Esophagus mucosa (tissue), 1 donor: ENCODE measurements around the gene BNC2. TPM values are rescaled to one million over a fixed set of nuclear protein-coding genes. Genes with fewer than 3 reads are reported as not detected.
"Not testable (repeated sequence)": the region's sequence is repeated elsewhere in the genome, so short reads cannot be mapped to it uniquely, and the experiment has no call there.

Source experiments
- ATAC-seq: fragments of 200-7000 bp; cut with Tn5 transposase; one replicate; pipeline ENCODE4 v1.9.1; 2020
- total RNA-seq: library from RNA; stranded (reverse); gene quantifications from one replicate; pipeline ENCODE4 v1.2.4, GENCODE V29; 2023
- donor health status: DM: yes; HTN: yes; CAD: no.

The BNC2 gene
- total RNA-seq, 1 donor from 2014 or later: 3.7 TPM

DNA sequence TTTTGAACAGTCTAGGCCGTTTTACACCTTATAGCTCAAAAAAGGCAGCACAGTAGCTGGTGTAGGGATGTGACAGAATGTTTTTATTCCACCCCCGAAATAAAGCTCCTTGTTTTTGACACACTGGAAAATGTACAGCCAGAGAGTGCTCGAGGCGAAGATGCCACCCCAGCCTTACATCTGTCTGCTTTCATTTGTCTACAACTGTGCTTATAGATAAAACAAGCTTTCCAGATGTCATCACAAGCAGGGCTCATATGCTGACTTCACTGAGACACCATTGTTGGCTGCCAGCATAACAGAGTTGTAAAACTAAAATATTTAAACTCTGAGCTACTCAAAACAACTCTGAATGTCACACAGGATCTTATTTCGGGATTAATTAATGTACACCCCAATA, 386.3 kb downstream of the BNC2 start:
- ATAC-seq: no peak

DNA sequence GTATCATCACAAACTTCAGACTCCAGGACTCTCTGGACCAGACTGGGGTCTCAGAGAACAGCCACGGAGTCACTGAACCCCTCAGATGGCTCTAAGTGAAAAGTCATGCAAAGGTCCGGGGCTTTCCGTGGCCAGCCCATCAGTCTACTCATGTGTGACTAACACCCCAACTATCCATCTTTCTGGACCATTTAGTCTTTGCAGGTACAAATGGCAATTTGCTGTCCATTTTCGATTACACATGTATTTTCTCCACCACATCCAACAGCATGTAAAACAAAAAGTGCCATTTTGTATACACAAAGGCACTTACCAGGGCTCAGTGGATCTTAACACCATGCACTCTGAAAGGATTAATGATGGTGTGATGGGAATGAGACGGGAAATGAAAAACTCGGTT, 387.7 kb downstream of the BNC2 start:
- ATAC-seq: no peak

DNA sequence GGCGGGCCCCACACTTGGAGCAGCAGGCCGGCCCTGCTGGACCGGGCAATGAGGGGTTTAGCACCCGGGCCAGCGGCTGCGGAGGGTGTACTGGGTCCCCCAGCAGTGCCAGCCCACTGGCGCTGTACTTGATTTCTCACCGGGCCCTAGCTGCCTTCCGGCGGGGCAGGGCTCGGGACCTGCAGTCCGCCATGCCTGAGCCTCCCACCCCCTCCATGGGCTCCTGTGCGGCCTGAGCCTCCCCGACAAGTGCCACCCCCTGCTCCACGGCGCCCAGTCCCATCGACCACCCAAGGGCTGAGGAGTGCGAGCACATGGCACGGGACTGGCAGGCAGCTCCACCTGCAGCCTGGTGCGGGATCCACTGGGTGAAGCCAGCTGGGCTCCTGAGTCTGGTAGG, 389.9 kb downstream of the BNC2 start:
- not testable (repeated sequence) for ATAC-seq

DNA sequence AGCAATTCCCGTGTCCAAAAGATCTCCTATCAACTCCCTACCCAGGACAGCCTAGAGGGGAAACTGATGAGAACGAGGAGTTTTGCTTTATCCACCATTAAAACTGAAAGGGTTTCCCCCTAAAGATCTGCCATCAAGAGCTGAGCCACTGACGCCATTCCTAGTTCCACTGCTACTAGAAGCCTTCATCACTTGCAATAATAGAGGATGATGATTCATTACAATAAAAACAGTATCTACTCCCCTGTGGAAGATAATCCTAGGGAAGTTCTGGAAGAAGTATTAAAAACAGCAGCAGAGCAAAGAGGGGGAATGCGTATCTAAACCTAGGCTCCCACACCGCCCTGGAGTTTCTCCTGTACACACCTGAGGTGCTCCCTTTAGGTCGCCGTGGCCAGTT, 394.5 kb downstream of the BNC2 start:
- ATAC-seq: no peak

DNA sequence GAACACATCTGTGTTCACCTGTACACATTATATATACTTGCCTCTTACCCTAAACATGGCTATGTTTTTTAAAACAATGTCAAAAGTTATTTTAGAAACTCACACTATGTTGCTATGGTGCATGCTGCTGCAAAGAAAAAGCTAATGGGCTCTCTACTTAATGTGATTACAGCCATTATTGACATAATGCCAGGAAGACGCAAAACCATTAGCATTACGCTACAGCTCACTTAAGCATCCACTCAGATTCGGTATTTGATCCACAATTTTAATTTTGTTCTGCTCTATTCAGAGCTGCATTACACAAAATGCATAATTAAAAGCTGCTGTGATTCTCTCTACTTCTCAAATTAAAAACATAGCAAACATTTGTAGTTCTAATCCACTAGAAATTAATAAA, 395.2 kb downstream of the BNC2 start:
- ATAC-seq: no peak

DNA sequence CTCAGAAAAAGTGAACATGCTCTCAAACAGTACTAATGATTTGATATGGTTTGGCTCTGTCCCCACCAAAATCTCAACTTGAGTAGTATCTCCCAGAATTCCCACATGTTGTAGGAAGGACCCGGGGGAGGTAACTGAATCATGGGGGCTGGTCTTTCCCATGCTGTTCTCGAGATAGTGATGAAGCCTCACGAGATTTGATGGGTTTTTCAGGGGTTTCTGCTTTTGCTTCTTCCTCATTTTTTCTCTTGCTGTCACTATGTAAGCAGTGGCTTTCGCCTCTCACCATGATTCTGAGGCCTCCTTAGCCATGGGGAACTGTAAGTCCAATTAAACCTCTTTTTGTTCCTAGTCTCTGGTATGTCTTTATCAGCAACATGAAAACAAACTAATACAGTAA, 401.3 kb downstream of the BNC2 start:
- no peak for ATAC-seq

DNA sequence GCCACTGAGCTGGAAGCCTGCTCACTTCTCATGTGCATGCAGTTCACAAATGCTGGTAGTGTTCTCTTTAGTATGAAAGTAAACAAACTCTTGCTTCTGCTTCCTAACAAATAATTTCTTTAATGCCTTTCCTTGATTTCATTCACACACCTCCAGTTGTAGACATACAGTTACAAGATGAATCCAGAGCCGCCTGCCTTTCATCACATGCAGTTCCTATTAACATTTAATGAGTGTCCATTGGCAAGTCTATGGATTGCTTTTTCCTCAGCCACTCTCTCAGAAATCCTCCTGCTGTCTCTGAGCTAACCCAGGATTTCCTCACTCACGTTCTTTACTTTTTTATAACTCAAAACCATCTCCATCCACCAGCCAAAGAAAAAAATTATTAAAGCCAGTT, 408.6 kb downstream of the BNC2 start:
- ATAC-seq: no peak

DNA sequence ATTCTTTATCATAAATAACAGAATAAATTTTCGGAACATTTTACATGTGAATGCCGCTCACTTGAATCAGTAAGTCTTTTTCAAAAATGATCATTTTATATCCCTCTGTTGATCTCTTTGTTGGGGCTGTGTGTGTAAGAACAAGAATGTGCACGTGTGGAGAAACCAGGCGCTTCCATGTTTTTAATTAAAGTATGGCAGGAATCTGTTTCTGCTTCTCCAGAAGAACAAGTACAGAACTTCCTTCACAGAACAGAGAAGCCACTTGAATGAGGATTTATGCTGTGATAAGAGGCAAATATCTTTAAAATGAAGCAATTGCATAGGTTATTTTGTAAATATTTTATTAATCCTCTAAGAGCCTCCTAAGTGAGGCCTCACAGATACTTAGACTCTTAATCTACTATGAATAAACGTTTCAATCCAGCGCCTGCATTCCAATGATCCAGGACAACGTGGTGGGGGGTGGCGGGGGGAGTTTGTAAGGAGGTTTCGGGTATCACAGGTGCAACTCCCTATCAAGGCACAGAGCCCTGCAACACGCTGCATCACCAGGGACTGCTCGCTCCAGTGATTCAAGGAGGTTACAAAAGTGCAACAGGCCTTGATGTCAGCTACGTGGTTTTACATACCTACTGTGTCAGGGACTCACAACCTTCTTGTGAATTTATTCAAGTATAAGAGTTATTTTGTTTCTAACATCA, 409.2 kb downstream of the BNC2 start:
- ATAC-seq: no peak

DNA sequence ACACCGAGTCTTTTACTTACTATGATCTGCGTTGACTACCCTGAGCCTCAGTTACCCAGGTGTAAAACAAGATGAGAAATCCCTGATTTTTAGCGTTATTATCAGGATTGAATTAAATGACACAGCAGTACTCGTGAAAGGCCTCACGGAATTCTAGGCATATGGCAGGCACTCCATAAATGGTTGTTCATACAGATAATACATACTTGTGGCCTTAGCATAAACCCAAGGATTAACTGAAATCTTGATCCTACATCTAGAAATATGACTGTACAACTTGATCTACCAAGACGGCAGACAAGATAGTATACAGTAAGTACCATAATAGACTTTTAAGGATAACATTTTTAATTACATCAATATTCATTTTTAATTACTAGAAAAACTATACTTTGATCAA, 409.8 kb downstream of the BNC2 start:
- ATAC-seq: no peak

DNA sequence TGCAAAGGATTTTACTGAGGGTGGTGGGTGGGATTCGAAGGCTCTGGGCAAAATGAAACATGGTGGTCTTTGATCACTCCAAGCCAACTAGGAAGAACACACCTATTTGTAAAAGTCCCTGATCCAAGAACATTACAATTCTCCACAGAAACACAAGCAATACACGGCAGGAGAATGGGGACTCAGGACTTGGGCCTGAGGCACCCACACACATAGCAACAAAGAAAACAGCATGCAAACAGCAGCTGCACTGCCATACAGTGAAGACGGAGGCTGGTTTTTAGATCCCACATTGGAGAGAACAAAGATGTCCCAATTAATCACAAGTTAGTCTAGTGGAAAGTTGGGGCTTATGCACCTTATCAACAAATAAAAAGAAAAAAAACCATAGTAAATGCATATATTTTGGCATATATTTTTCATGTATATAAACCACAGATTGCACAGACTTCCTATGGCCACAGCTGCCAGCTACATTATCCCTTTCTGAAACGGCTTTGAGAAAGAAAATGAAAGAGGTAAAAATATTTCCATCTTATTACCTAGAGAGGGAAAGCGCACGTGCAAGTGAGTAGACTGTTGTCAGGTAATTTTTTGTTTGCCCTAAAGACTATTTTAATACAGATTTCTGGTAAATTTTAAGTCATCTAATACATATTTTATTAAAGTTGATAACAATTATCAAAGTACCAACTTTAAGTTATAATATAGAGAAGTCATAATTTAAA, 410.9 kb downstream of the BNC2 start:
- ATAC-seq: no peak

DNA sequence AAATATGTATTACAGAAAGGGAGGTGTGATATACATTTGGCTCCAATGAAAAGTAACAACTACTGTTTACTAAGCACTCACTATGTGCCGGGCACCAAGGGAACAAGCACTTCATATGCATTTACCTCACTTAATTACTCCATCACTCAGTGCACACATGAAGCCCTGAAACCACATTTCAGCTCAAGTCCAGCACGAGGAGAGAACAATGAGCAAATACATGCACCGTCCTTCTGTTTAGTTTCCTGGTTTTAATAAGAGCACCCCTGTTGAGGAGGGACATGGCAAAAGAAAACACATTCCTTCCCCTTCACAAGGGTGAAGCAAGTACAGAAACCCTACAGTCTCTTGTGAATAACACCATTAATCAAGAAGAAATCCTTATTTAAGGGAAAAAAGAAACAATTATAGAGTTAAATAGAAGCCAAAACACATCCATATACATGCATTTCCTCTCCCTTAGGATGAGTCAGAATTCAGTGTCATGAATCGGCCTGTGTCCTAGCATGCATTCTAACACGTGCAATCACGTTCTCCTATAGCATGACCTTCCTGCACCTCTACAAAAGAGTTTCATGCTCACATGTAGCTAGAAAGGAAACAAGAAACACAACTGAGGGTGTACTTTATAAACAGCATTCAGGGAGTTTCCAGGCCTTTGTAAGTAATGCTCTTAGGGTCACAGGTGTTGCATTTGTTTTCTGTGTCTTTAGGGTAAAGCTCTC, 411.6 kb downstream of the BNC2 start:
- peak; percentile 97 for ATAC-seq

DNA sequence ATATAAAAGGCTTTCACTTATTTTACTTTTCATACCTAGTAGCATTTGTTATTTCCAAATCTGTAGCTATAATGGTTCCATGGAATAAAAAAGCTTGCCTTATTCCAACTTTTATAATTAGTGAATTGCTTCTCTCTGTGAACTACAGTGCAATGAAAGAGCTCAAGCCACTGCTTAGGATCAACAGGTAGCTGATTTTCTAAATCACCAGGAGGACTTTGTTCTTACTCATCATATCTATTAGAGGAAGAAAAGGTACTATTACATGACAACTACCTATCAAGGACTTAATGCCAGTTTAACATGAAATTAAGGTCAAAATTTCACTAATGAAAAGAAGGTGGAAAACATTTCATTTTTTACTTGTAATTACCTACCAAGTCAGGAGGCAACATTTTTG, 414.6 kb downstream of the BNC2 start:
- ATAC-seq: no peak

DNA sequence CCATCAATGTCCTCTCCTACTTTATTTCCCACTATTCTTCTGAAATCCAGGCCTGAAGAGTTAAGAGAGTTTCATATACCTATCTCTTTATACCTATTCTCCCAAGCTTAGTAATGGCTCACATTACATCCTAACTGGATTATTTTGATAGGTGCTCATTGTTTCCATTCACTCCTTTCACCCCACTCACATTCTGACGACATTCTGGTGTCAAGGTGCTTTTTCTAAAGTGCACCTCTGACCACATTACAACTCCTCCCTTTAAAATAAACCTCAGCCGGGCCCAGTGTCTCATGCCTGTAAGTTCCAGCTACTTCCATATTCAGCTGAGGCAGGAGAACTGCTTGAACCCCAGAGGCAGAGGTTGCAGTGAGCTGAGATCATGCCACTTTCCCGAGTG, 417.1 kb downstream of the BNC2 start:
- ATAC-seq: no peak

DNA sequence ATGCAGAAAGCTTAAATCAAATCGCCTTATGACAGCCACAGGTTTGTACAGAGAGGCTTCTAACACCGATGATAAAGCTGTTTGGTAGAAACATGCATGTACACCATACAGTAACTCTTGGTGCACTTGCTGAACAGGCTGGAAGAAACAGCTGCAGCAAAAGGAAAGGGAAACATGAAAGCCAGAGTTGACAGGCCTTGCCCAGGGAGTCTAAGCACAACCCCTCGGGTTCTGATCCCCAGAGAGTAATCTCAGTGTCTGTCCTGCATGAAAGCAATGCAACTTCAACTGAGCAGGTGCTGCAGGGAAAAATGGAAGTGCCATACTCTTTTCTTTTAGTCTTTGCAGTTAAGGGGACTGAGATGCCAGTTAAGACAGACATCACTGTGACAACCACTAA, 419.9 kb downstream of the BNC2 start:
- ATAC-seq: no peak

DNA sequence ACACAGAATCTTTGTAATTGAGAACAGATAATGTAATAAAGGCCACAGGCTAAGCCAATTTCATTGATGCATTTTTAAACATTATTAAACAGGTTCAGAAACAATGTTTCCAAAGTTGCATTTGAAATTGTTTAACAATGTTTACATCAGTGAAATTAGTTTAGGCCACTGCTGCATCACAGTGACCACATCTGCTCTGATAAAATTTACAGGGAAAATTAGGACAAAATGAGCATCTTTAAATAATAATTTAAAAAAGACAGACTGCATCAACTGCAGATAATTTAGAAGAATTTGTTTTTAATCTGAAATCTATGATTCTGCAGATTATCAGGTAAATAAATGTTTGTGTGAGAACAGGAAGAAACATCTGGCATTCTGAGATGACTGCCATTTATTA, 420.4 kb downstream of the BNC2 start:
- no peak for ATAC-seq

DNA sequence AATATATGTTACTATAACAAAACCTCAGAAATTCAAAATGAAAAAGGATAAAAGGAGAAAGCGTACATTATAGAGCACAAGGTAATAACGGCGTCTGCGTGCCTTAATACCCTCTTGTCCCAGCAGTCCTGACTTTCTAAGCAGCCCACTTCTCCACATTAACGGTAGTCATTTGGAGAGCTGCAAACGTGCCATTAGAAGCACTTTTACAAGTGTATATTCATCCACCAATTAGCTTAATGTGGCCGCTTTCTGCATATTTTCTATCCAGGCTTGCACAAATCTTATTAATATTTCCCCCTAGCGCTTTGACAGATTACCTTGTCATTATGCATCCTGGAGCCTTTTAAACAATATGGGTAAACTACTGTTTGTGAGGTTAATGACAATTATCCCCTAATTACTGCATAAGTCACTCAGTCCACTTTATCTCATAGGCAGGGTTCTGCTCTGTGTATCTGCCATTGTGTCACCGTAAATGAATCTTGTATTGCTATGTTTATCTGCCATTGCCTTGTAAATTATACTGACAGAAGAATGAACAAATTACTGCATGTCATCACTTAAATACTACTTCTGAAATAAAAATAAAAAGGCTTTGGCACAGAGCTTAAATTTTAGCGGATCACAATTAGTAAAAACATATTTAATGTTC, 421.3 kb downstream of the BNC2 start:
- no peak for ATAC-seq

DNA sequence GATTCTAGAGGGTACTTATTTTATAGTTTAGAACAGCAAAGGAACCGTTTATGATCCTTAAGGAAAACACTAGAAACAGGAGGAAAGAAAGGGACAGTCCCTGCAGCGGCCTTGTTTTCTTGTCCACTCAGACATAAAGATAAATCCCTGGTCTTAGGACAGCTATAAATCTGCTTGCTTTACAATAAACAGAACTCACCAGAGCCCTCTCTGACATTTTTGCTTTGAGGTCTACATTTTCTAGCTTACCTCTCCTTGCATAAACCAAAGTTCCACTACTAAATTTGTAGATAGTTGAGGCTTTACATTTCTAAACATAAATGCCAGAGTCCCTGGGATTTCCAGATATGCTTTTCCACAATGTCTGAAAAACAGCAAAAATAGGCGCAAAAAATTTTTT, 422.5 kb downstream of the BNC2 start:
- ATAC-seq: no peak

DNA sequence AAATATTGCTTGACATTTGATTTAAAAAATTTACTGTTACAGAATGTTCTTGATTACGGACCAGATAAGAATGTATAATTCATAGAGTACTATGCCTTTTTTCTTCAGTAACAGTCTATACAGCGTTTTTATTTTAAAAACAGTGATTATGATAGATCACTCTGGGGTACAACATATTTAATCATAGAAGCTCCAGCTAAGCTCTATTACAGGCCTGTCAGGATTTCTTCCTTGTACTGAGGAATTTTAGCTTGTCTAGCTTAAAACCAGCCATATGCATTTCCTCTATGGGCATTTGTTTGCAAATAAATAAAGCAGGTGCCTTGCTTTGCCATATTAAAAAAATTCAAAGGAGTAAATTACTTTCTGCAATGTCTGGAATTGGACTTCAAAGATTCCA, 423.8 kb downstream of the BNC2 start:
- ATAC-seq: no peak

DNA sequence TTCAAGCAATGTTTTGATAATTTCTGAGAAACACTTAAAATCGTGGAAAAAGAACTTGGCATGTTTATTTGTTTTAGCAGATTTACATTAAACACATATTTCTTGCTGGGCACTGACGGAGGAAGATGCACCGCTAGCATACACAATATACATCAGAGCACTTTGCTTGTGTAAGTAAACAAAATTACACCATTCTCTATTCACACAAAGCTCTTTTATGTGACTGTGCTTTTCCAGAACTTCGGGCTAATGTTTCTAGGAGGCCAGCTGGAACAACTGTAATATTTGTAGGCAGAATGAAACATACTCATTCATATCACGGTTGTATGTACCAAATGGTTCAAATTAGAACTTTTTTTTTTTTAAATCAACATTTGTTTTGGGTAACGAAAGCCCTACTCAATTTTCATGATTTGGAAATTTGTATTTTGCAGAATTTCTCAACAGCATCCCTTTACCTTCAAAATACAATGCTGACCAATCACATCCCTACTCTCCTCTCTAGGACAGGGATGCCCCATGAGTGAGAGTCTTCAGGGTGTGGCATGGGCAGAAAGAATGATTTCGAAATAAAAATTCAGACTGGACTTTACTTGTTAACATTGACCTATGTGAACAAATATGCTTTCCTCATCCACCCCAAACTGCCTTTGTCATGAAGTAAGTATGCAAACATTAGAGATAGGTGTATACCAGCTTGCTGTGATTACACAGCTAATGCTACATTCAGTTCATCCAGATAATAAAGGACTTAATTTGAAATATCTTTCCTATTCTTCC, 425.1 kb downstream of the BNC2 start:
- peak; percentile 65 for ATAC-seq

DNA sequence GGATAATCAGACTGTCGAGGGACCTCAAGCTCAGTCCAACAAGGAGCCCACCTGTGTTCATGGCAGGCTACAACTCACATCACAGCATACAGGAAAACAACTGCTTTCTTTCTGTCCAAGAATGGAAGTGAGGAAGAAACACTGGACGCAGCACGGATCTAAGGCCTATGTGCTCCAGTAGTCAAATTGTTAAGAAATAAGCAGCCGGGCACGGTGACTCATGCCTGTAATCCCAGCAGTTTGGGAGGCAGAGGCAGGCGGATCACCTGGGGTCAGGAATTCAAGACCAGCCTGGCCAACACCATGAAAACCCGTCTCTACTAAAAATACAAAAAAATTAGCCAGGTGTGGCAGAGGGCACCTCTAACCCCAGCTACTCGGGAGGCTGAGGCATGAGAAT, 427.8 kb downstream of the BNC2 start:
- ATAC-seq: peak; percentile 70

DNA sequence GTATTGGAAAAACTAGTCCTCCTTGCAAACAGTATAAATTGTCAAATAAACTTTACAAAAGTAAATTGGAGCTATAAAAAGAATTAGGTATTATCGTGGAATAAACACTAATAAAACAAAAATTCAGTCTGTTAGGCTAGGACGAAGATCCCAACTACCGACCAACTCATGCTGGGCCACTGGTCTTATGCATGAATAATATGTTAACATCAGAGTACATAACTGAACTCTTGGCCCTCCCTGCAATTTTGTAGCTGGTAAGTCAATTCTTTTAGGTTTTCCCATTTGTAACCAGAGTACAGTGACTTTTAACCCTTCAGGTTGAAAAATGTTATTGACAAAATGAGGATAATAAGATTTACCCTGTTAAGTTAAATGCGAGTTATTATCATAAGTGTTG, 428.7 kb downstream of the BNC2 start:
- no peak for ATAC-seq

DNA sequence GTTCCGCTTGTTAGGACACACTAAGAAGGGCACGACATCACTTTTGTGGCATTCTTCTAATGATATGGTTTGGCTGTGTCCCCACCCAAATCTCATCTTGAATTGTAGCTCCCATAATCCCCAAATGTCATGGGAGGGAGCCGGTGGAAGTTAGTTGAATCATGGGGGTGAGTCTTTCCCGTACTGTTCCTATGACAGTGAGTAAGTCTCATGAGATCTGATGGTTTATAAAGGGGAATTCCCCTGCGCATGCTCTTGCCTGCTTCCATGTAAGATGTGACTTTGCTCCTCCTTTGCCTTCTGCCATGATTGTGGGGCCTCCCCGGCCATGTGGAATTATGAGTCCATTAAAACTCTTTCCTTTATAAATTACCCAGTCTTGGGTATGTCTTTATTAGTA, 431.6 kb downstream of the BNC2 start:
- ATAC-seq: not testable (repeated sequence)

DNA sequence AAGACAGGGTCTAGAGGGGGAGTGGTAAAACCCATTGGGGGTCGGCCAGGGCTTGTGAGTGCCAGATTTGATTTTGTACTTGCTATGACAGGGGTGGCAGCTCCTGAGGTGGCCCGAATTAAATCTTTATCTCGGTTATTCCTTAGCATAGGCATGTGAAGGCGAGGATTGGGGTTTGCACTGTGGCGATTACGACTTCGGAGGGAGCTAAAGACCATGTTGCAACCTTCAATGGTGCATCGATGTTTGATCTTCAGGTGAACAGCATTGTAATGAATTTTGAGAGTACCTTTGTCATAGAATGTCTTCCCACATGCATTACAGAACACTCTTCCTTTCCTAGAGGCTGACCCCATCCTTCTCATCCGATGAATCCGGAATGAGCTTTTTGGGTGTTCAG, 433.9 kb downstream of the BNC2 start:
- ATAC-seq: no peak
